Prostate gland (tissue), 2 donors: ENCODE data around the gene CASKIN1. TPM values are rescaled to one million over a fixed set of nuclear protein-coding genes. Genes with fewer than 3 reads are reported as not detected.

Source experiments
- DNase-seq: peaks from one replicate; pipeline ENCODE4 v3.0.0-alpha.2; 2019; ENCODE audit warnings: low spot score
- H3K27ac ChIP-seq, 2 donors: fragments of 200-600 bp; sonication (generic); 2 replicates each; pipeline ENCODE4 v1.5.1; 2017 to 2019
- H3K27me3 ChIP-seq: fragments of 200-600 bp; sonication (generic); replicated peaks from 2 replicates; pipeline ENCODE4 v1.5.1; 2019; ENCODE audit not compliant: insufficient read depth
- H3K36me3 ChIP-seq, 2 donors: fragments of 200-600 bp; sonication (generic); 1 replicate in 1 of 2; 2 replicates in 1 of 2; pipeline versions ENCODE4 v1.5.1 to v1.8.1; 2017 to 2019
- H3K4me1 ChIP-seq: fragments of 200-600 bp; sonication (generic); replicated peaks from 2 replicates; pipeline ENCODE4 v1.5.1; 2019
- H3K4me3 ChIP-seq, 2 donors: fragments of 200-600 bp; sonication (generic); 2 replicates each; pipeline ENCODE4 v1.5.1; 2017 to 2019
- H3K9me3 ChIP-seq: fragments of 200-600 bp; sonication (generic); 2 replicates; pipeline ENCODE4 v1.5.1; 2017
- POLR2A ChIP-seq: fragments of 450-650 bp; IDR thresholded peaks from one replicate; pipeline ENCODE4 v1.6.1; 2016; ENCODE audit warnings: antibody characterized with exemption, mild to moderate bottlenecking
- POLR2AphosphoS5 ChIP-seq: sonication (generic); formaldehyde crosslinking; IDR thresholded peaks from one replicate; pipeline ENCODE4 v1.6.1; 2017; ENCODE audit warnings: antibody characterized with exemption
- WGBS: methylation state at CpG from one replicate; pipeline ENCODE4 v1.1.5; 2018; 5-methylcytosine and 5-hydroxymethylcytosine counted together
- intact Hi-C: fragments of 100-400 bp; cut with DNase I; formaldehyde crosslinking; loops from one replicate; pipeline ENCODE4 v1.14.2; 2022
- total RNA-seq, 2 donors: library from RNA; depleted of rRNA; stranded (reverse); fragments of >200 nt; gene quantifications; one replicate each; pipeline ENCODE4 v1.1.0, GENCODE V29; 2016
- TF ChIP-seq, protein P1 (sequence below), 4 experiments: fragments of 200-600 bp in 2 of 4; fragments of 450-650 bp in 2 of 4; sonication (generic) in 2 of 4; IDR thresholded peaks; 1 replicate in 3 of 4; 2 replicates in 1 of 4; pipeline ENCODE4 v1.5.1; 2016 to 2019; ENCODE audit warnings: antibody characterized with exemption in 4 of 4, mild to moderate bottlenecking in 2 of 4, moderate library complexity in 2 of 4

The CASKIN1 gene
- total RNA-seq, 2 donors from 2014 or later: 0.77 to 5.3 TPM

DNA sequence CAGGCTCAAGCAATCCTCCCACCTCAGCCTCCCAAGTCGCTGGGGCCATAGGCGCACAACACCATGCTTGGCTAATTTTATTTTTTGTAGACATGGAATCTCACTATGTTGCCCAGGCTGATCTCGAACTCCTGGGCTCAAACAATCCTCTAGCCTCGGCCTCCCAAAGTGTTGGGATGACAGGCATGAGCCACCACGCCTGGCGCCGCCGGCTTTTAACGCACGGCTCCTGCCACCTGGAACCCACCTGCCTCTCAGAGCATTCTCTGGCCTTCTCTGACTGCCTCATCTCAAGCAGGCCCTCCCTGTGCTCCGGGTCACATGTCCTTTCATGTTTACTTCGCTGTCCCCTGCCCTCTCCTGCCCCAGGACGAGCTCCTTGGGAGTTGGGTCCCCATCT is 10.3 kb downstream of the CASKIN1 start:
- TF ChIP-seq, protein P1, sequence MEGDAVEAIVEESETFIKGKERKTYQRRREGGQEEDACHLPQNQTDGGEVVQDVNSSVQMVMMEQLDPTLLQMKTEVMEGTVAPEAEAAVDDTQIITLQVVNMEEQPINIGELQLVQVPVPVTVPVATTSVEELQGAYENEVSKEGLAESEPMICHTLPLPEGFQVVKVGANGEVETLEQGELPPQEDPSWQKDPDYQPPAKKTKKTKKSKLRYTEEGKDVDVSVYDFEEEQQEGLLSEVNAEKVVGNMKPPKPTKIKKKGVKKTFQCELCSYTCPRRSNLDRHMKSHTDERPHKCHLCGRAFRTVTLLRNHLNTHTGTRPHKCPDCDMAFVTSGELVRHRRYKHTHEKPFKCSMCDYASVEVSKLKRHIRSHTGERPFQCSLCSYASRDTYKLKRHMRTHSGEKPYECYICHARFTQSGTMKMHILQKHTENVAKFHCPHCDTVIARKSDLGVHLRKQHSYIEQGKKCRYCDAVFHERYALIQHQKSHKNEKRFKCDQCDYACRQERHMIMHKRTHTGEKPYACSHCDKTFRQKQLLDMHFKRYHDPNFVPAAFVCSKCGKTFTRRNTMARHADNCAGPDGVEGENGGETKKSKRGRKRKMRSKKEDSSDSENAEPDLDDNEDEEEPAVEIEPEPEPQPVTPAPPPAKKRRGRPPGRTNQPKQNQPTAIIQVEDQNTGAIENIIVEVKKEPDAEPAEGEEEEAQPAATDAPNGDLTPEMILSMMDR (IDR thresholded peaks at IDR 0.05): no peak
- TF ChIP-seq POLR2A (no peak), POLR2AphosphoS5 (no peak)

DNA sequence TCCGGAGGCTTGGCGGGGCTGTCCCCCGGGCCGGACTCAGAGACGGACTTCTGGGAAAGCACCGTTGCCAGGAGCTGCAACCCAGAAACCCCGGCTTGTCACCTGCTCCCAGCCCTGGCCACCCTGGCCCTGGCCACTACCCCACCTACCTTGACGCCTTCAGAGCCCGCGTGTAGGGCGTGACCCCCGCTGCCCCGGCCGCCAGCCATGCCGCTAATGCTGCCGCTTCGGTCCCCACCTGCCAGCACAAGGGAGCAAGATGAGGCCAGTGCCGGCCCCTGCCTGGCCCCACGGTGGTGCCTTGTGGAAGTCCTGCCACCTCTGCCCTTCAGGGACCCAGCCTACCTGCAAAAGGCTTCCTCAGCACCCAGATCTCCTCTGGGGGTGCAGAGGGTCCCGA is 11.4 kb downstream of the CASKIN1 start:
- Histone ChIP-seq H3K4me1 (no peaks in the 10 kb centered on the region), H3K27me3 (no peaks in the 10 kb centered on the region), H3K4me3 (no peak overlapping the region), H3K9me3 (no peaks in the 10 kb centered on the region), H3K27ac (no peak overlapping the region), H3K36me3 (no peaks in the 10 kb centered on the region)
- TF ChIP-seq, protein P1 (IDR thresholded peaks at IDR 0.05): no peak
- TF ChIP-seq POLR2A: no peak
- TF ChIP-seq POLR2AphosphoS5: no peak
- intact Hi-C loops: no loop called here
- no peak for DNase-seq
- WGBS: 88% methylated on average over 20 of the region's 20 CpGs

More for the DNA sequence above, 10.3 kb downstream of the CASKIN1 start:
- intact Hi-C loops: no loop called here
- no peaks in the 10 kb centered on the region for H3K27me3 ChIP-seq
- WGBS: 90% methylated on average over 13 of the region's 13 CpGs
- H3K4me3 ChIP-seq: no peak overlapping the region
- no peak overlapping the region for H3K27ac ChIP-seq
- no peaks in the 10 kb centered on the region for H3K36me3 ChIP-seq
- no peaks in the 10 kb centered on the region for H3K4me1 ChIP-seq
- DNase-seq: no peak
- H3K9me3 ChIP-seq: no peaks in the 10 kb centered on the region

DNA sequence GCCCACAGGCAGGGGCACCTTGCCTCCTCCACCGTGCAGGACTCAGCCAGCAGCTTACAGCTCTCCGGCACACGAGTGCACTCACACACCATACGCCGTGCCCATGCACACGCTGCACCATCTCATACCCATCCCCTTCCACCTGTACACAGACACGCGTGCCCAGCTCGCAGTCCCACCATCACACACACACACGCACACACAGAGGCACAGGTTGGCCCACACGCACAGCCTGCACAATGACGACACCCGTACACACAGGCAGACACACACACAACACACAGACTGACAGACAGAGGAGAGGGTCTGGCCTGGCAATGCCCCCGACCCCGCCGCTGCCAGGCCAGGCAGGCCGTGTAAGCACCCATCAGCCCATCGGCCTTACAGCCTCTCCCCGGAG is 12.1 kb downstream of the CASKIN1 start:
- 87% methylated on average over 19 of the region's 19 CpGs for WGBS
- Histone ChIP-seq H3K36me3 (no peaks in the 10 kb centered on the region), H3K27me3 (no peaks in the 10 kb centered on the region), H3K9me3 (no peaks in the 10 kb centered on the region), H3K27ac (no peak overlapping the region), H3K4me3 (no peak overlapping the region), H3K4me1 (no peaks in the 10 kb centered on the region)
- no peak for DNase-seq
- TF ChIP-seq POLR2A (no peak), POLR2AphosphoS5 (no peak)
- TF ChIP-seq, protein P1 (IDR thresholded peaks at IDR 0.05): no peak
- intact Hi-C loops: no loop called here

DNA sequence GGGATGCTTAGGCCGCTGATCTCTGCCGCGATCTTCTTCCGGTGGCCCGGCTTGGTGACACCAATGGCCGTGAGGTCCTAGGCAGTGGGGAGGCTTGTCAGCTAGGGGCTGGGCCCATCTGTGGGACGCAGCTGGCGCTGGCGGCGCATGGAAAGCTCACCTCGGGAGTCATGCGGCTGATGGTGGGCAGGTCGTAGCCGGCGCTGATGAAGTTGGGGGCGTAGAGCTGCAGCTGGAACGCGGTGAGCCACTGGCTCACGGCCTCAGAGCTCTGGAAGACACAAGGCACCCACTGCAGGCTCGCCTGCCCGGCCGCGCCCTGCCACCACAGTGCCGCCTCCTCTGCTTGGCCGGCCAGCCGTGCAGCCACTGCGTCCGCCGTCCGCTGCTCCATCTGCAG is 12.7 kb downstream of the CASKIN1 start:
- Histone ChIP-seq H3K4me1 (no peaks in the 10 kb centered on the region), H3K27ac (no peak overlapping the region), H3K36me3 (no peaks in the 10 kb centered on the region), H3K27me3 (no peaks in the 10 kb centered on the region), H3K9me3 (no peaks in the 10 kb centered on the region), H3K4me3 (no peak overlapping the region)
- no peak for DNase-seq
- WGBS: 93% methylated on average over 30 of the region's 30 CpGs
- intact Hi-C loops: no loop called here
- TF ChIP-seq, protein P1 (IDR thresholded peaks at IDR 0.05): no peak
- TF ChIP-seq POLR2AphosphoS5: no peak
- no peak for TF ChIP-seq POLR2A

DNA sequence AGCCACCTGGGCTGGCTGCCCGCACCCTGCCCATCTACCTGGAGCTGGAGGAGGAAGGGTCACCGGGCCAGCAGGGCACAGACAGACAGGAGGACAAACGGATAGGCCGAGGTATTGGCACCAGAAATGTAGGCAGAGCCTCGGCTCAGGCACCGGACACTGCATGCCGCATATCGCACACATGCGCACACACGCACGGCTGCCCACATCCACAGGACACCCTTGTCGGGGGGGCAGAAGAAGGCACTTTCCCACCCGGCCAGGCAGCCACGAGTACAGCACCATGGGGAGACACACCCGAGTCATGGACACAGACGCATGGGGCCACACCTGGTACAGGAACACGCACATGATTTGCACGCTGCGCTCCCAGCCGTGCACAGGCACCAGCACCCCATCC is 14.5 kb downstream of the CASKIN1 start:
- H3K27me3 ChIP-seq: no peaks in the 10 kb centered on the region
- TF ChIP-seq POLR2AphosphoS5: no peak
- TF ChIP-seq, protein P1 (IDR thresholded peaks at IDR 0.05): no peak
- TF ChIP-seq POLR2A: no peak
- no peaks in the 10 kb centered on the region for H3K36me3 ChIP-seq
- no peaks in the 10 kb centered on the region for H3K9me3 ChIP-seq
- intact Hi-C loops: no loop called here
- 93% methylated on average over 20 of the region's 20 CpGs for WGBS
- no peak overlapping the region for H3K4me3 ChIP-seq
- no peak overlapping the region for H3K27ac ChIP-seq
- DNase-seq: no peak
- H3K4me1 ChIP-seq: no peaks in the 10 kb centered on the region
